OCI-LY1 (cell line): Measurements from ENCODE around the gene LCN6.

Experiments used
- H2AFZ ChIP-seq: fragments of 200-600 bp; sonication (generic), shearing (Covaris generic); 2 replicates; pipeline ENCODE4 v1.6.0; 2014; ENCODE audit warnings: antibody characterized with exemption, mild to moderate bottlenecking, low read length
- H3F3A ChIP-seq: fragments of 200-600 bp; sonication (generic), shearing (Covaris generic); 2 replicates; pipeline ENCODE4 v1.6.0; 2014; ENCODE audit warnings: mild to moderate bottlenecking, antibody characterized with exemption, low read length, moderate library complexity; ENCODE audit not compliant: insufficient read depth
- H3K27ac ChIP-seq: fragments of 200-600 bp; sonication (generic); 2 replicates; pipeline ENCODE4 v1.5.1; 2014; ENCODE audit warnings: low read length, mixed run types, mild to moderate bottlenecking, low read depth; ENCODE audit not compliant: poor library complexity, severe bottlenecking
- H3K27me3 ChIP-seq: fragments of 200-600 bp; sonication (generic); 2 replicates; pipeline ENCODE4 v1.6.0; 2014; ENCODE audit warnings: antibody characterized with exemption, mild to moderate bottlenecking, low read length, moderate library complexity; ENCODE audit not compliant: insufficient read depth
- H3K36me3 ChIP-seq: fragments of 200-600 bp; sonication (generic); 2 replicates; pipeline ENCODE4 v1.6.1; 2014; ENCODE audit warnings: mild to moderate bottlenecking, antibody characterized with exemption, low read length, moderate library complexity, mixed read lengths; ENCODE audit not compliant: insufficient read depth
- H3K4me1 ChIP-seq: fragments of 200-600 bp; sonication (generic); 2 replicates; pipeline ENCODE4 v1.5.1; 2014; ENCODE audit warnings: mild to moderate bottlenecking, low read length, moderate library complexity; ENCODE audit not compliant: insufficient read depth, severe bottlenecking
- H3K4me2 ChIP-seq: fragments of 200-600 bp; sonication (generic), shearing (Covaris generic); 2 replicates; pipeline ENCODE4 v1.6.1; 2014; ENCODE audit warnings: low read length
- H3K4me3 ChIP-seq: fragments of 200-600 bp; sonication (generic); 2 replicates; pipeline ENCODE4 v1.5.1; 2014; ENCODE audit warnings: low read length, low read depth, mild to moderate bottlenecking, mixed read lengths; ENCODE audit not compliant: poor library complexity, severe bottlenecking
- H3K79me2 ChIP-seq: fragments of 200-600 bp; shearing (Covaris generic); 2 replicates; pipeline ENCODE4 v1.6.1; 2016; ENCODE audit warnings: mixed run types, low read length, mixed read lengths; ENCODE audit not compliant: insufficient read depth
- H3K9ac ChIP-seq: fragments of 200-600 bp; sonication (generic), shearing (Covaris generic); 2 replicates; pipeline ENCODE4 v1.6.1; 2014; ENCODE audit warnings: mild to moderate bottlenecking, low read length, mixed read lengths
- H3K9me2 ChIP-seq: fragments of 200-600 bp; sonication (generic), shearing (Covaris generic); 2 replicates; pipeline ENCODE4 v1.6.1; 2014; ENCODE audit warnings: low read depth, mild to moderate bottlenecking, low read length, mixed read lengths
- H3K9me3 ChIP-seq: fragments of 200-600 bp; shearing (Covaris generic); 2 replicates; pipeline ENCODE4 v1.6.1; 2014; ENCODE audit warnings: low read length, mixed read lengths
- H4K20me1 ChIP-seq: fragments of 200-600 bp; sonication (generic), shearing (Covaris generic); 2 replicates; pipeline ENCODE4 v1.6.0; 2016; ENCODE audit warnings: mild to moderate bottlenecking, low read length; ENCODE audit not compliant: insufficient read depth
- CTCF ChIP-seq: fragments of 200-600 bp; sonication (generic), shearing (Covaris generic); IDR thresholded peaks from 2 replicates; pipeline ENCODE4 v1.5.1; 2017; ENCODE audit warnings: mild to moderate bottlenecking, antibody characterized with exemption, low read length, moderate library complexity, mixed read lengths
- EZH2 ChIP-seq: fragments of 200-600 bp; sonication (generic), shearing (Covaris generic); IDR thresholded peaks from 2 replicates; pipeline ENCODE4 v1.8.0; 2017; ENCODE audit warnings: borderline replicate concordance, mixed run types, mild to moderate bottlenecking, antibody characterized with exemption, low read length, moderate library complexity, mixed read lengths

Gene LCN6

DNA sequence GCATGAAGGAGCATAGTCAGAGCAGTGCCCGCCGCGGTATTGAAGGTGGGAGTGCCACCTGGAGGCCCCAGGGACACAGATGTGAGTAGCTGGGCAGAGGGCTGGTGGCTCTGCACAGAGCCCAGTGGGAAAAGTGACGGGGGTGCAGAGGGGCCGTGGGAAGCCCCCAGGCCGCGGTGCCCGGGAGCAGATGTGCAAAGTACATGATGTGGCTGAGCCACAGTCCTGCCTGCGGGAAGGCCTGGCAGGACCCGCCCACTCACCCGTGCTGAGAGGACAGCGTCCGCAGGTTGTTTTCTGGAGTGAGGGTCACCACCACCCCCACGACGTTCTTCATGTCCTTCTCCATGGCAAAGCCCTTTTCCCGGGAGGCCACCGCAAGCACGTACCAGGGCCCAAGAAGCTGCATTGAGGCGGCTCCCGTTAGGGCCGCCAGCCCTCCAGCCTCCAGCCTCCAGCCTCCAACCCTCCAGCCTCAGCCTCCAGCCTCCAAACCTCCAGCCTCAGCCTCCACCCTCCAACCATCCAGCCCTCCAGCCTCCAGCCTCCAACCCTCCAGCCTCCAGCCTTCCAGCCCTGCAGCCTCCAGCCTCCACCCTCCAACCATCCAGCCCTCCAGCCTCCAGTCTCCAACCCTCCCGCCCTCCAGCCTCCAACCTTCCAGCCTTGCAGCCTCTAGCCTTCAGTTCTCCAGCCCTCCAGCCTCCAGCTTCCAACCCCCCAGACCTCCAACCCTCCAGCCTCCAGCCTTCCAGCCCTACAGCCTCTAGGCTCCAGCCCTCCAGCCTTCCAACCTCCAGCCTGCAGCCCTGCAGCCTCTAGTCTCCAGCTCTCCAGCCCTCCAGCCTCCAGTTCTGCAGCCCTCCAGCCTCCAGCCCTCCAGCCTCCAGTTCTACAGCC lies 914 bp downstream of the LCN6 start:
- Histone ChIP-seq H3K79me2 (no peaks in the 10 kb centered on the region), H3K9me3 (peaks cover 7% of the 10 kb centered on the region; the same call in 1 of the 2 replicates), H3K27me3 (peaks cover 21% of the 10 kb centered on the region; the same call in 1 of the 2 replicates), H3K36me3 (peaks cover 2% of the 10 kb centered on the region; the same call in 1 of the 2 replicates), H3K4me3 (no peak overlapping the region), H2AFZ (no peak overlapping the region), H3K9me2 (no peaks in the 10 kb centered on the region), H3K4me1 (no peaks in the 10 kb centered on the region), H4K20me1 (no peaks in the 10 kb centered on the region), H3K4me2 (no peak overlapping the region), H3F3A (no peaks in the 10 kb centered on the region), H3K27ac (no peak overlapping the region), H3K9ac (no peak overlapping the region)
- TF ChIP-seq EZH2 (no peak), CTCF (no peak)

- Histone ChIP-seq H3K4me3 (no peak overlapping the region), H3K9ac (no peak overlapping the region)
Observed at GRCh38 chr9:136746621-136747020, 1.7 kb downstream of the LCN6 start.

GRCh38 chr9:136746155-136746490 lies 2.2 kb downstream of the LCN6 start:
- H3K9me3 ChIP-seq: no peaks in the 10 kb centered on the region
- H3K36me3 ChIP-seq: no peaks in the 10 kb centered on the region
- no peaks in the 10 kb centered on the region for H3K4me1 ChIP-seq
- H3K4me3 ChIP-seq: no peak overlapping the region
- TF ChIP-seq EZH2 (no peak), CTCF (no peak)
- H3F3A ChIP-seq: no peaks in the 10 kb centered on the region
- H3K4me2 ChIP-seq: no peak overlapping the region
- no peak overlapping the region for H2AFZ ChIP-seq
- no peak overlapping the region for H3K27ac ChIP-seq
- no peaks in the 10 kb centered on the region for H3K79me2 ChIP-seq
- H3K27me3 ChIP-seq: peaks cover 14% of the 10 kb centered on the region; the same call in 1 of the 2 replicates
- H3K9ac ChIP-seq: no peak overlapping the region
- H3K9me2 ChIP-seq: no peaks in the 10 kb centered on the region
- no peaks in the 10 kb centered on the region for H4K20me1 ChIP-seq

More at GRCh38 chr9:136746621-136747020, 1.7 kb downstream of the LCN6 start:
- no peaks in the 10 kb centered on the region for H3K9me2 ChIP-seq
- no peaks in the 10 kb centered on the region for H3K4me1 ChIP-seq
- H3K27me3 ChIP-seq: peaks cover 18% of the 10 kb centered on the region; the same call in 1 of the 2 replicates
- H3K9me3 ChIP-seq: 0 out of 2 replicates have a peak, but pooled peaks cover 3% of the 10 kb centered on the region
- TF ChIP-seq EZH2 (no peak), CTCF (no peak)
- H3F3A ChIP-seq: no peaks in the 10 kb centered on the region
- H3K27ac ChIP-seq: no peak overlapping the region
- no peaks in the 10 kb centered on the region for H4K20me1 ChIP-seq
- H3K79me2 ChIP-seq: no peaks in the 10 kb centered on the region
- H3K4me2 ChIP-seq: no peak overlapping the region
- no peaks in the 10 kb centered on the region; the same call in 1 of the 2 replicates for H3K36me3 ChIP-seq
- no peak overlapping the region for H2AFZ ChIP-seq
